ENCODE results near the gene CEP57L1. TPM values are rescaled to one million over a fixed set of nuclear protein-coding genes. Genes with fewer than 3 reads are reported as not detected.

Gene CEP57L1
- total and polyA plus RNA-seq, 9 of the 15 experiments (the other 6 are each of a cell fraction or from before 2014, with no cell fraction given): 39.4 to 88.6 (median 61.8) TPM

GRCh38 chr6:109174916-109175315, 79.6 kb downstream of the CEP57L1 start (continued):
- TF ChIP-seq ARID4B (CRISPR knock-in tag; IDR thresholded peaks at IDR 0.05): no peak
- no peak for TF ChIP-seq ZNF408 (CRISPR knock-in tag; IDR thresholded peaks at IDR 0.05; ENCODE audit: low read depth)
- TF ChIP-seq TCFL5 (CRISPR knock-in tag; conservative IDR thresholded peaks at IDR 0.05): no peak
- TF ChIP-seq GABPB1 (CRISPR knock-in tag; IDR thresholded peaks at IDR 0.05): no peak
- no peak for TF ChIP-seq KDM4B (IDR thresholded peaks at IDR 0.05; ENCODE audit: borderline replicate concordance in 2 of 2, low read depth in 1 of 2)
- TF ChIP-seq GTF2B (IDR thresholded peaks at IDR 0.05; ENCODE audit: extremely low read depth, insufficient read length): no peak
- TF ChIP-seq PHF8 (IDR thresholded peaks at IDR 0.05; ENCODE audit: borderline replicate concordance, low read length): no peak
- TF ChIP-seq ZNF239 (CRISPR knock-in tag; IDR thresholded peaks at IDR 0.05): no peak
